Neuronal stem cell (in vitro differentiated cells): ENCODE data around the gene CLIC5.

ENCODE experiments used
- DNase-seq: peaks from one replicate; pipeline ENCODE4 v3.0.0-alpha.2; 2013; ENCODE audit warnings: low spot score
- H2AFZ ChIP-seq: one replicate; pipeline ENCODE4 v1.6.1; 2013; ENCODE audit warnings: mild to moderate bottlenecking, low read length, inconsistent platforms
- H2AK5ac ChIP-seq: 2 replicates; pipeline ENCODE4 v1.6.1; 2013; ENCODE audit warnings: low read depth, mild to moderate bottlenecking, inconsistent platforms, low read length, moderate library complexity, mixed read lengths
- H2BK120ac ChIP-seq: 2 replicates; pipeline ENCODE4 v1.6.1; 2013; ENCODE audit warnings: low read depth, mild to moderate bottlenecking, inconsistent platforms, low read length, moderate library complexity, mixed read lengths
- H2BK12ac ChIP-seq: one replicate; pipeline ENCODE4 v1.6.1; 2013; ENCODE audit warnings: low read length, inconsistent platforms
- H2BK15ac ChIP-seq: 2 replicates; pipeline ENCODE4 v1.6.1; 2013; ENCODE audit warnings: mild to moderate bottlenecking, low read length, inconsistent platforms, mixed read lengths
- H2BK5ac ChIP-seq: one replicate; pipeline ENCODE4 v1.6.1; 2013; ENCODE audit warnings: inconsistent platforms, mild to moderate bottlenecking, low read length, moderate library complexity
- H3K14ac ChIP-seq: one replicate; pipeline ENCODE4 v1.6.1; 2013; ENCODE audit warnings: low read length, inconsistent platforms
- H3K18ac ChIP-seq: 2 replicates; pipeline ENCODE4 v1.6.1; 2013; ENCODE audit warnings: low read length, inconsistent platforms
- H3K23ac ChIP-seq: 2 replicates; pipeline ENCODE4 v1.6.1; 2013; ENCODE audit warnings: low read depth, mild to moderate bottlenecking, mixed read lengths, low read length, inconsistent platforms; ENCODE audit not compliant: poor library complexity
- H3K27ac ChIP-seq: replicated peaks from 3 replicates; pipeline ENCODE4 v1.5.1; 2013; ENCODE audit warnings: low read length, inconsistent platforms
- H3K27me3 ChIP-seq, 3 experiments: 2 replicates each; pipeline ENCODE4 v1.6.1; 2013; ENCODE audit warnings: low read length in 3 of 3, mild to moderate bottlenecking in 2 of 3, inconsistent platforms in 1 of 3, low read depth in 1 of 3, mixed read lengths in 1 of 3, moderate library complexity in 1 of 3; ENCODE audit not compliant: control insufficient read depth in 3 of 3, insufficient read depth in 3 of 3
- H3K36me3 ChIP-seq, 2 donors: replicated peaks in 1 of 2; 2 replicates each; pipeline ENCODE4 v1.6.1; 2013; ENCODE audit warnings: low read length in 2 of 2; ENCODE audit not compliant: control insufficient read depth in 2 of 2, insufficient read depth in 2 of 2
- H3K4ac ChIP-seq: 2 replicates; pipeline ENCODE4 v1.6.1; 2013; ENCODE audit warnings: inconsistent platforms, mild to moderate bottlenecking, low read length, moderate library complexity
- H3K4me1 ChIP-seq, 2 donors: 1 replicate in 1 of 2; 2 replicates in 1 of 2; pipeline ENCODE4 v1.6.1; 2013; ENCODE audit warnings: low read length in 2 of 2, low read depth in 1 of 2; ENCODE audit not compliant: control insufficient read depth in 2 of 2, insufficient read depth in 1 of 2
- H3K4me2 ChIP-seq: one replicate; pipeline ENCODE4 v1.6.1; 2013; ENCODE audit warnings: mild to moderate bottlenecking, low read length, inconsistent platforms; ENCODE audit not compliant: insufficient read depth, poor library complexity, severe bottlenecking
- H3K4me3 ChIP-seq, 2 donors: 2 replicates each; pipeline ENCODE4 v1.5.1; 2013; ENCODE audit warnings: low read length in 2 of 2, mild to moderate bottlenecking in 2 of 2, inconsistent platforms in 1 of 2, moderate library complexity in 1 of 2
- H3K79me1 ChIP-seq: one replicate; pipeline ENCODE4 v1.6.1; 2013; ENCODE audit warnings: low read depth, mild to moderate bottlenecking, inconsistent platforms, low read length, moderate library complexity
- H3K9ac ChIP-seq: one replicate; pipeline ENCODE4 v1.6.1; 2013; ENCODE audit warnings: mild to moderate bottlenecking, low read depth, low read length, inconsistent platforms; ENCODE audit not compliant: poor library complexity
- H3K9me3 ChIP-seq, 2 donors: replicated peaks in 1 of 2; 2 replicates each; pipeline versions ENCODE3 to v1.6.1; 2013; ENCODE audit warnings: low read length in 2 of 2, mild to moderate bottlenecking in 2 of 2, inconsistent platforms in 1 of 2, low read depth in 1 of 2, mixed read lengths in 1 of 2, moderate library complexity in 1 of 2; ENCODE audit not compliant: control insufficient read depth in 2 of 2, insufficient read depth in 1 of 2
- H4K8ac ChIP-seq: one replicate; pipeline ENCODE4 v1.6.1; 2013; ENCODE audit warnings: low read depth, mild to moderate bottlenecking, inconsistent platforms, low read length, moderate library complexity
- H4K91ac ChIP-seq: one replicate; pipeline ENCODE4 v1.6.1; 2013; ENCODE audit warnings: low read length, low read depth, mild to moderate bottlenecking, inconsistent platforms; ENCODE audit not compliant: poor library complexity
- WGBS, 2 donors: extraction: QIAGEN DNeasy Blood & Tissue Kit; methylation state at CpG; one replicate each; pipeline ENCODE4 v1.1.7; 2013; ENCODE audit warnings: missing lambda C conversion rate in 2 of 2, mixed read lengths in 1 of 2; ENCODE audit not compliant: insufficient read length in 2 of 2, insufficient replicate concordance in 1 of 2; ENCODE audit errors: extremely low coverage in 2 of 2; 5-methylcytosine and 5-hydroxymethylcytosine counted together

CLIC5 gene

DNA sequence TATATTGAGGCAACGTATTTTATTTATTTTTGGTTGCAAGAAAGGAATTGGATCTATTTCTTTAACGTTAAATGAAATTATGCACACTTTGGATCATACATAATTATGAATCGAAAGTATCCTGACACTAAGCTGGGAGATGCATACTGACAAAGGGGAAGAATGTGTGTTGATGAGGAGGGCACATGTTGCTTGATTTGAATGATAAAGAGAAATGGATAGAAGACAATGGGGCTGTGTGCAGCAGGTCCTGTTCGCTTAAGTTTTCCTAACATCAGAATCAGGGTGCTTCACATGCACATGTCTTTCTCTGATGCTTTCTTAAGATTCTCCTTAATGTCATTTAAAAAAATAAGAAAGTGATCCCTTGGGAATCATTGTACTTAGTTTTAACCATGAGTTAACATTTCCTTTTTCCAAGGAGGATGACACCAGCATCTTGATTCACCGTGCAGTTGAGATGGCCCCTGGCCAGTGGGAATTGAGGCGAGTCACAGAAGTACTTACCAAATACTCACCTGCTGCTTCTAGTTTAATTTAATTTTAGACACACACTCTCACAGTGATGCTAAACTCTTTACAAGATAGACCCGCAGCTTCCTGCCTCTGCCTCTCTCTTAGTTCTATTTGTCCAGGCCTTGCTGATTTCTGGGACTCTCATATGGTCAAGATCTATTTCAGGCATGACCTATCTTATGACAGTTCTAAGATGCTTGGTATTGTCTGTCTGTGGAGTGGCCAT, 116.5 kb downstream of the CLIC5 start:
- no CpG with 5 or more reads among the region's 7 CpGs for WGBS, 2 donors
- H3K9ac ChIP-seq, result no peak overlapping the region
- H2BK12ac ChIP-seq, result no peak overlapping the region
- H3K27me3 ChIP-seq, result no peaks in the 10 kb centered on the region
- H4K8ac ChIP-seq, result no peak overlapping the region
- H3K4me2 ChIP-seq, result no peak overlapping the region
- no peak overlapping the region for H3K4ac ChIP-seq
- H2BK5ac ChIP-seq, result no peak overlapping the region
- H3K36me3 ChIP-seq, result no peaks in the 10 kb centered on the region
- no peak for DNase-seq
- H2AFZ ChIP-seq, result peak overlapping the region; percentile 4
- no peak overlapping the region for H2BK15ac ChIP-seq
- H3K4me3 ChIP-seq, result no peak overlapping the region
- no peak overlapping the region for H3K18ac ChIP-seq
- peaks cover 4 to 11% of the 10 kb centered on the region in 2 donors for H3K4me1 ChIP-seq
- H3K23ac ChIP-seq, result no peak overlapping the region
- H2AK5ac ChIP-seq, result no peak overlapping the region
- H3K14ac ChIP-seq, result no peak overlapping the region
- no peaks in the 10 kb centered on the region for H3K79me1 ChIP-seq
- H3K27ac ChIP-seq, result no peak overlapping the region
- H3K9me3 ChIP-seq, result no peaks in the 10 kb centered on the region
- no peak overlapping the region for H4K91ac ChIP-seq
- H2BK120ac ChIP-seq, result no peak overlapping the region

DNA sequence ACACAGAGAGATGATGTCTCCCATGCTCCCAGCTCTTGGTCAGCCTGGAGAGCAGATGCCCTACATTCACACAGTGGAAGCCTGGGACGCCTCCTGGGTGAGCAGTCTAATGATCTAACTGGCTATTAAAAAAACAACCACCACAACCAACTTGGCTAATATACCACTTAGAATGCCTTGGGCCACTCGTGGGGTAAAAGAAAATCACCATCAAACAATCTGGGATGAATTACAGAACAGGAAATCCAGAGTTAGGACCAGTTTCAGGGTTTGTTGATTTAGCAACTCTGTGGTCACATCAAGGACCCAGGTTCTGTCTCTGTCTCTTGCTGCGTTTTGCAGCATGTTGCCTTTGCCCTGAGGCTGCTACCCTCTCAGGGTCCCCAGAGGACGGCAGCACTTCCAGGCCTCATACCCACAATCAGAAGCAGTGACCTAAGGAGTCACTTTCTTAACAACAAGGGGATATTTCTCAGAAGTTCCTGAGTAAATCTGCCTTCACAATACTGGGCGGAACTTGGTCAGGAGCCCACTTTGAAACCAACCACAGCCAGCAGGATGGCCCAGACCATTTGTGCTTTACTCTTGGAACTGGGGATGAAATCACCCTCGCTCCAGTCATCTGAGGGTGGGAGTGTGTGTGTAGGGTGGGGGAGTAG, 118.7 kb downstream of the CLIC5 start:
- H2BK5ac ChIP-seq, result no peak overlapping the region
- H2BK120ac ChIP-seq, result no peak overlapping the region
- no CpG with 5 or more reads among the region's 6 CpGs for WGBS, 2 donors
- H3K4ac ChIP-seq, result no peak overlapping the region
- no peak overlapping the region for H3K18ac ChIP-seq
- H3K4me1 ChIP-seq, result peaks cover 4 to 11% of the 10 kb centered on the region in 2 donors
- no peak overlapping the region for H3K4me3 ChIP-seq
- no peak overlapping the region for H3K14ac ChIP-seq
- no peak overlapping the region for H3K4me2 ChIP-seq
- H3K27me3 ChIP-seq, result no peaks in the 10 kb centered on the region
- H2BK12ac ChIP-seq, result no peak overlapping the region
- no peak overlapping the region for H2BK15ac ChIP-seq
- no peaks in the 10 kb centered on the region for H3K9me3 ChIP-seq
- no peak for DNase-seq
- no peak overlapping the region for H3K23ac ChIP-seq
- no peak overlapping the region for H4K91ac ChIP-seq
- H3K9ac ChIP-seq, result no peak overlapping the region
- no peak overlapping the region for H3K27ac ChIP-seq
- no peaks in the 10 kb centered on the region for H3K36me3 ChIP-seq
- no peak overlapping the region for H4K8ac ChIP-seq
- no peaks in the 10 kb centered on the region for H3K79me1 ChIP-seq
- H2AK5ac ChIP-seq, result no peak overlapping the region
- H2AFZ ChIP-seq, result peak overlapping the region; percentile 7

DNA sequence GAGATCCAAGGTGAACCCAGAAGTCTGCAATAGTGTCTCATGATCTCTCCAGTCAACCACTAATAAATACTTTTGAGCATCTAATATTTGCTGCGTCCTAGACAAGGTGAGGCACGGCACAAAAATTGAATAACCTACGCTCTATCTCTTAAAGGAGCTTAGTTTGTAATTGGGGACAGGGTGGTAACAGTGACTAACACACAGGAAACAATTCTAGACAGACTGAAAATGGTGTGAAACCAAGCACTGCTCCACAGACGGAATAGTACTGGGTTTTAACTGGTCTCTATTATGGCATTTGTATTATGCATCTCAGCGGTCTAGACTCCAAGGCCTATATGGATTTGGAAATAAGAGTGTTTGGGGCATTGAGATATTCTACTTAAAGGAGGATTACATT, 120.1 kb downstream of the CLIC5 start:
- Histone ChIP-seq H3K9ac (no peak overlapping the region), H2BK5ac (no peak overlapping the region)

DNA sequence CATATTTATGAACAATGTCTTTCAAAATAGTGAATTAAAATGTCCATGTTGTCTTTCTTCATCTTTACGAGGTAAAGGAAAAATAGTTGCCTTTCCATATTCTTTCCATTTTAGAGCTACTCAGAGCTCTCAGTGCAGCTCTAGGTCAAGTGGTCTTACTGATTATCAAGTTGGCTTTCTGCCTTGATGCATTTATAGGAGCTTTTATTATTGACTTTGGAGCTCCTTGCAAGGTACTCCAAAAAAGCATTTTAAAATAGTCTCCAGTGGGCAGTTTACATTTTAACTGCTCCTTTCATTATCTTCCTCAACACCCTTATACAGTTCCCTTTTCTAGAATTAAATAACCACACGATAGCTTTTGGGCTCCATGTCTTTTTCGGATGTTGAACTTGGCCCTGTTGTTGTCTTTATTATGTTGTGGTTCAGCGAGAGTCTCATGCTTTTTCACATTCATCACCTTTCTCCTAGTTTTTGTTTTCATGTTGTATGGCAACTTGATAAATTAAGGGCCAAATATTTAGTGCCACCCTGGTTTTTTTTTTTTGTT, 122.9 kb downstream of the CLIC5 start:
- H4K91ac ChIP-seq, result no peak overlapping the region

More for the DNA sequence above, 120.1 kb downstream of the CLIC5 start:
- Histone ChIP-seq H2BK15ac (no peak overlapping the region), H3K27me3 (no peaks in the 10 kb centered on the region), H3K9me3 (no peaks in the 10 kb centered on the region), H3K4me3 (no peak overlapping the region), H3K4me2 (no peak overlapping the region), H4K8ac (no peak overlapping the region), H2AFZ (no peak overlapping the region), H3K23ac (no peak overlapping the region), H3K36me3 (no peaks in the 10 kb centered on the region), H3K79me1 (no peaks in the 10 kb centered on the region), H2BK120ac (no peak overlapping the region), H2AK5ac (no peak overlapping the region), H2BK12ac (no peak overlapping the region), H3K27ac (no peak overlapping the region), H3K4ac (no peak overlapping the region), H4K91ac (no peak overlapping the region), H3K18ac (no peak overlapping the region), H3K4me1 (peaks cover 4 to 6% of the 10 kb centered on the region in 2 donors), H3K14ac (no peak overlapping the region)
- WGBS, 2 donors, result no CpG with 5 or more reads among the region's 5 CpGs
- no peak for DNase-seq

More for the DNA sequence above, 122.9 kb downstream of the CLIC5 start:
- no CpG with 5 or more reads among the region's 4 CpGs for WGBS, 2 donors
- Histone ChIP-seq H3K36me3 (no peaks in the 10 kb centered on the region), H3K4me2 (no peak overlapping the region), H3K4me3 (no peak overlapping the region), H3K14ac (no peak overlapping the region), H3K79me1 (no peaks in the 10 kb centered on the region), H2BK15ac (no peak overlapping the region), H3K18ac (no peak overlapping the region), H4K8ac (no peak overlapping the region), H2BK12ac (no peak overlapping the region), H3K4me1 (no peaks in the 10 kb centered on the region), H2AFZ (no peak overlapping the region), H3K27me3 (no peaks in the 10 kb centered on the region), H3K23ac (no peak overlapping the region), H2AK5ac (no peak overlapping the region), H2BK120ac (no peak overlapping the region), H3K27ac (no peak overlapping the region), H2BK5ac (no peak overlapping the region), H3K9me3 (no peaks in the 10 kb centered on the region), H3K9ac (no peak overlapping the region), H3K4ac (no peak overlapping the region)
- no peak for DNase-seq
